Measurements from ENCODE around the gene FAM83G.

DNA sequence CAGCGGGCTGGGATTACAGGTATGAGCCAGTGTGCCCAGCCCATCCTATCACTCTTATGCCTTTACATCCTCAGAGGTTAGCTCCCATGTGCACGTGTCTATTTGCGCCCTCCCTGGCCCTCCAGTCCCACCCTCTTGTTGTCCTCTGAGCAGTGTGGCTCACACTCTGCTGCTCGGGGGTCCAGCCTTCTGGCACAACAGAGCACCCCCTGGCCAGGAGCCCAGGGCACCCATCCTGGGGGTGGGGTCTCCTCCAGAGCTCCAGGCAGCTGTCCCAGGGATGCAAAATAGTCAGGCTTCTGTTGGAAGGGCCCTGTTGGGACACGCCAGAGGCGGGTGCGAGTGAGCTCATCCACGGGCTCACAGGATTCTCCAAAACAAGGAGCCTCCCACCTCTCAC, 11.7 kb upstream of the FAM83G start:
- TF ChIP-seq, protein P1, sequence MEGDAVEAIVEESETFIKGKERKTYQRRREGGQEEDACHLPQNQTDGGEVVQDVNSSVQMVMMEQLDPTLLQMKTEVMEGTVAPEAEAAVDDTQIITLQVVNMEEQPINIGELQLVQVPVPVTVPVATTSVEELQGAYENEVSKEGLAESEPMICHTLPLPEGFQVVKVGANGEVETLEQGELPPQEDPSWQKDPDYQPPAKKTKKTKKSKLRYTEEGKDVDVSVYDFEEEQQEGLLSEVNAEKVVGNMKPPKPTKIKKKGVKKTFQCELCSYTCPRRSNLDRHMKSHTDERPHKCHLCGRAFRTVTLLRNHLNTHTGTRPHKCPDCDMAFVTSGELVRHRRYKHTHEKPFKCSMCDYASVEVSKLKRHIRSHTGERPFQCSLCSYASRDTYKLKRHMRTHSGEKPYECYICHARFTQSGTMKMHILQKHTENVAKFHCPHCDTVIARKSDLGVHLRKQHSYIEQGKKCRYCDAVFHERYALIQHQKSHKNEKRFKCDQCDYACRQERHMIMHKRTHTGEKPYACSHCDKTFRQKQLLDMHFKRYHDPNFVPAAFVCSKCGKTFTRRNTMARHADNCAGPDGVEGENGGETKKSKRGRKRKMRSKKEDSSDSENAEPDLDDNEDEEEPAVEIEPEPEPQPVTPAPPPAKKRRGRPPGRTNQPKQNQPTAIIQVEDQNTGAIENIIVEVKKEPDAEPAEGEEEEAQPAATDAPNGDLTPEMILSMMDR (IDR thresholded peaks at IDR 0.05) = no peak
- TF ChIP-seq SMAD4 (CRISPR knock-in tag; IDR thresholded peaks at IDR 0.05) (no peak), TEAD4 (CRISPR knock-in tag; IDR thresholded peaks at IDR 0.05) (no peak)
- TF ChIP-seq, protein P2, sequence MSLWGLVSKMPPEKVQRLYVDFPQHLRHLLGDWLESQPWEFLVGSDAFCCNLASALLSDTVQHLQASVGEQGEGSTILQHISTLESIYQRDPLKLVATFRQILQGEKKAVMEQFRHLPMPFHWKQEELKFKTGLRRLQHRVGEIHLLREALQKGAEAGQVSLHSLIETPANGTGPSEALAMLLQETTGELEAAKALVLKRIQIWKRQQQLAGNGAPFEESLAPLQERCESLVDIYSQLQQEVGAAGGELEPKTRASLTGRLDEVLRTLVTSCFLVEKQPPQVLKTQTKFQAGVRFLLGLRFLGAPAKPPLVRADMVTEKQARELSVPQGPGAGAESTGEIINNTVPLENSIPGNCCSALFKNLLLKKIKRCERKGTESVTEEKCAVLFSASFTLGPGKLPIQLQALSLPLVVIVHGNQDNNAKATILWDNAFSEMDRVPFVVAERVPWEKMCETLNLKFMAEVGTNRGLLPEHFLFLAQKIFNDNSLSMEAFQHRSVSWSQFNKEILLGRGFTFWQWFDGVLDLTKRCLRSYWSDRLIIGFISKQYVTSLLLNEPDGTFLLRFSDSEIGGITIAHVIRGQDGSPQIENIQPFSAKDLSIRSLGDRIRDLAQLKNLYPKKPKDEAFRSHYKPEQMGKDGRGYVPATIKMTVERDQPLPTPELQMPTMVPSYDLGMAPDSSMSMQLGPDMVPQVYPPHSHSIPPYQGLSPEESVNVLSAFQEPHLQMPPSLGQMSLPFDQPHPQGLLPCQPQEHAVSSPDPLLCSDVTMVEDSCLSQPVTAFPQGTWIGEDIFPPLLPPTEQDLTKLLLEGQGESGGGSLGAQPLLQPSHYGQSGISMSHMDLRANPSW (CRISPR knock-in tag; conservative IDR thresholded peaks at IDR 0.05; ENCODE audit: low read depth) = no peak
